Neuronal stem cell (in vitro differentiated cells): ENCODE measurements around the gene SLC8A1.

ENCODE experiments used
- DNase-seq: peaks from one replicate; pipeline ENCODE4 v3.0.0-alpha.2; 2013; ENCODE audit warnings: low spot score
- H2AFZ ChIP-seq: one replicate; pipeline ENCODE4 v1.6.1; 2013; ENCODE audit warnings: mild to moderate bottlenecking, low read length, inconsistent platforms
- H2AK5ac ChIP-seq: 2 replicates; pipeline ENCODE4 v1.6.1; 2013; ENCODE audit warnings: low read depth, mild to moderate bottlenecking, inconsistent platforms, low read length, moderate library complexity, mixed read lengths
- H2BK120ac ChIP-seq: 2 replicates; pipeline ENCODE4 v1.6.1; 2013; ENCODE audit warnings: low read depth, mild to moderate bottlenecking, inconsistent platforms, low read length, moderate library complexity, mixed read lengths
- H2BK12ac ChIP-seq: one replicate; pipeline ENCODE4 v1.6.1; 2013; ENCODE audit warnings: low read length, inconsistent platforms
- H2BK15ac ChIP-seq: 2 replicates; pipeline ENCODE4 v1.6.1; 2013; ENCODE audit warnings: mild to moderate bottlenecking, low read length, inconsistent platforms, mixed read lengths
- H2BK5ac ChIP-seq: one replicate; pipeline ENCODE4 v1.6.1; 2013; ENCODE audit warnings: inconsistent platforms, mild to moderate bottlenecking, low read length, moderate library complexity
- H3K14ac ChIP-seq: one replicate; pipeline ENCODE4 v1.6.1; 2013; ENCODE audit warnings: low read length, inconsistent platforms
- H3K18ac ChIP-seq: 2 replicates; pipeline ENCODE4 v1.6.1; 2013; ENCODE audit warnings: low read length, inconsistent platforms
- H3K23ac ChIP-seq: 2 replicates; pipeline ENCODE4 v1.6.1; 2013; ENCODE audit warnings: low read depth, mild to moderate bottlenecking, mixed read lengths, low read length, inconsistent platforms; ENCODE audit not compliant: poor library complexity
- H3K27ac ChIP-seq: replicated peaks from 3 replicates; pipeline ENCODE4 v1.5.1; 2013; ENCODE audit warnings: low read length, inconsistent platforms
- H3K27me3 ChIP-seq, 3 experiments: 2 replicates each; pipeline ENCODE4 v1.6.1; 2013; ENCODE audit warnings: low read length in 3 of 3, mild to moderate bottlenecking in 2 of 3, inconsistent platforms in 1 of 3, low read depth in 1 of 3, mixed read lengths in 1 of 3, moderate library complexity in 1 of 3; ENCODE audit not compliant: control insufficient read depth in 3 of 3, insufficient read depth in 3 of 3
- H3K36me3 ChIP-seq, 2 donors: replicated peaks in 1 of 2; 2 replicates each; pipeline ENCODE4 v1.6.1; 2013; ENCODE audit warnings: low read length in 2 of 2; ENCODE audit not compliant: control insufficient read depth in 2 of 2, insufficient read depth in 2 of 2
- H3K4ac ChIP-seq: 2 replicates; pipeline ENCODE4 v1.6.1; 2013; ENCODE audit warnings: inconsistent platforms, mild to moderate bottlenecking, low read length, moderate library complexity
- H3K4me1 ChIP-seq, 2 donors: 1 replicate in 1 of 2; 2 replicates in 1 of 2; pipeline ENCODE4 v1.6.1; 2013; ENCODE audit warnings: low read length in 2 of 2, low read depth in 1 of 2; ENCODE audit not compliant: control insufficient read depth in 2 of 2, insufficient read depth in 1 of 2
- H3K4me2 ChIP-seq: one replicate; pipeline ENCODE4 v1.6.1; 2013; ENCODE audit warnings: mild to moderate bottlenecking, low read length, inconsistent platforms; ENCODE audit not compliant: insufficient read depth, poor library complexity, severe bottlenecking
- H3K4me3 ChIP-seq, 2 donors: 2 replicates each; pipeline ENCODE4 v1.5.1; 2013; ENCODE audit warnings: low read length in 2 of 2, mild to moderate bottlenecking in 2 of 2, inconsistent platforms in 1 of 2, moderate library complexity in 1 of 2
- H3K79me1 ChIP-seq: one replicate; pipeline ENCODE4 v1.6.1; 2013; ENCODE audit warnings: low read depth, mild to moderate bottlenecking, inconsistent platforms, low read length, moderate library complexity
- H3K9ac ChIP-seq: one replicate; pipeline ENCODE4 v1.6.1; 2013; ENCODE audit warnings: mild to moderate bottlenecking, low read depth, low read length, inconsistent platforms; ENCODE audit not compliant: poor library complexity
- H3K9me3 ChIP-seq, 2 donors: replicated peaks in 1 of 2; 2 replicates each; pipeline versions ENCODE3 to v1.6.1; 2013; ENCODE audit warnings: low read length in 2 of 2, mild to moderate bottlenecking in 2 of 2, inconsistent platforms in 1 of 2, low read depth in 1 of 2, mixed read lengths in 1 of 2, moderate library complexity in 1 of 2; ENCODE audit not compliant: control insufficient read depth in 2 of 2, insufficient read depth in 1 of 2
- H4K8ac ChIP-seq: one replicate; pipeline ENCODE4 v1.6.1; 2013; ENCODE audit warnings: low read depth, mild to moderate bottlenecking, inconsistent platforms, low read length, moderate library complexity
- H4K91ac ChIP-seq: one replicate; pipeline ENCODE4 v1.6.1; 2013; ENCODE audit warnings: low read length, low read depth, mild to moderate bottlenecking, inconsistent platforms; ENCODE audit not compliant: poor library complexity
- WGBS, 2 donors: extraction: QIAGEN DNeasy Blood & Tissue Kit; methylation state at CpG; one replicate each; pipeline ENCODE4 v1.1.7; 2013; ENCODE audit warnings: missing lambda C conversion rate in 2 of 2, mixed read lengths in 1 of 2; ENCODE audit not compliant: insufficient read length in 2 of 2, insufficient replicate concordance in 1 of 2; ENCODE audit errors: extremely low coverage in 2 of 2; 5-methylcytosine and 5-hydroxymethylcytosine counted together

SLC8A1 gene

DNA sequence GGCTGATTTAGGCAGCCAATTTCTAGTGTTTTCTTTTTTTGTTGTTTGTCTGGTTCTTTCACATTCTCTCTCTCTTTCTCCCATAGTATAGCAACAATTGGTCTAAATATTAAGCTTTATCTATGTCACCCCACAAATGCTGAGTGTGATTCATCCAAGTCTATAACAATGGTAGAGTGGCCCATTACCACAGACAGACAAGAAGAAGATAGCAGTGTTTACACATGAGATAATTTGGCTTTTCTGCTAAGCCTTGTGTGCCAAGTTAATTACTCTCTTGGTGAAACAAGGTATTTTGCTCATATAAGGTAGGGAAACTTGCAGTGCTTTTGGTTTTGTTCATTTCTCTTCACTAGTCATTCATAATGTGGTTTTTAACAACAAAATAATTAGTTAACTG is 166.5 kb downstream of the SLC8A1 start:
- no peak overlapping the region for H2AK5ac ChIP-seq
- no peak overlapping the region for H3K4me3 ChIP-seq
- H3K27ac ChIP-seq, result no peak overlapping the region
- no peak overlapping the region for H3K18ac ChIP-seq
- H2BK5ac ChIP-seq, result no peak overlapping the region
- DNase-seq, result no peak
- H4K8ac ChIP-seq, result no peak overlapping the region
- no peaks in the 10 kb centered on the region for H3K27me3 ChIP-seq
- H3K79me1 ChIP-seq, result no peaks in the 10 kb centered on the region
- H3K36me3 ChIP-seq, result no peaks in the 10 kb centered on the region
- no peak overlapping the region for H3K9ac ChIP-seq
- H4K91ac ChIP-seq, result no peak overlapping the region
- no peak overlapping the region for H2BK120ac ChIP-seq
- H3K4me2 ChIP-seq, result no peak overlapping the region
- no peaks in the 10 kb centered on the region for H3K9me3 ChIP-seq
- no peak overlapping the region for H2BK12ac ChIP-seq
- no peak overlapping the region for H2AFZ ChIP-seq
- peaks cover 0 to 7% of the 10 kb centered on the region in 2 donors for H3K4me1 ChIP-seq
- no peak overlapping the region for H2BK15ac ChIP-seq
- no peak overlapping the region for H3K4ac ChIP-seq
- H3K23ac ChIP-seq, result no peak overlapping the region
- no peak overlapping the region for H3K14ac ChIP-seq

GRCh38 chr2:40284797-40285196 is 167.1 kb downstream of the SLC8A1 start:
- Histone ChIP-seq H3K27ac (no peak overlapping the region), H3K79me1 (no peaks in the 10 kb centered on the region), H2AFZ (no peak overlapping the region), H3K9ac (no peak overlapping the region), H2BK120ac (no peak overlapping the region), H3K4me3 (no peak overlapping the region), H3K27me3 (no peaks in the 10 kb centered on the region), H3K14ac (no peak overlapping the region), H4K91ac (no peak overlapping the region), H3K23ac (no peak overlapping the region), H2BK5ac (no peak overlapping the region), H3K9me3 (no peaks in the 10 kb centered on the region), H2BK12ac (no peak overlapping the region), H3K4me1 (peaks cover 0 to 7% of the 10 kb centered on the region in 2 donors), H3K4ac (no peak overlapping the region), H3K36me3 (no peaks in the 10 kb centered on the region), H2BK15ac (no peak overlapping the region), H3K18ac (no peak overlapping the region), H4K8ac (no peak overlapping the region), H2AK5ac (no peak overlapping the region), H3K4me2 (no peak overlapping the region)
- DNase-seq, result no peak
- WGBS, 2 donors, result no CpG with 5 or more reads among the region's 1 CpG

- peaks cover 0 to 7% of the 10 kb centered on the region in 2 donors for H3K4me1 ChIP-seq
- no peak overlapping the region for H3K9ac ChIP-seq
- no peak overlapping the region for H2AK5ac ChIP-seq
- H3K23ac ChIP-seq, result no peak overlapping the region
- H2BK12ac ChIP-seq, result no peak overlapping the region
- H3K9me3 ChIP-seq, result no peaks in the 10 kb centered on the region
- H2AFZ ChIP-seq, result no peak overlapping the region
- H3K27me3 ChIP-seq, result no peaks in the 10 kb centered on the region
- WGBS, 2 donors, result no CpG with 5 or more reads among the region's 7 CpGs
- H3K79me1 ChIP-seq, result no peaks in the 10 kb centered on the region
- H3K4me2 ChIP-seq, result no peak overlapping the region
- no peak overlapping the region for H3K27ac ChIP-seq
- no peak overlapping the region for H3K18ac ChIP-seq
- no peak overlapping the region for H2BK120ac ChIP-seq
- no peak for DNase-seq
- H3K4ac ChIP-seq, result no peak overlapping the region
- H4K8ac ChIP-seq, result no peak overlapping the region
- H4K91ac ChIP-seq, result no peak overlapping the region
- no peak overlapping the region for H2BK15ac ChIP-seq
- H2BK5ac ChIP-seq, result no peak overlapping the region
- H3K36me3 ChIP-seq, result no peaks in the 10 kb centered on the region
- H3K4me3 ChIP-seq, result no peak overlapping the region
- no peak overlapping the region for H3K14ac ChIP-seq
These were observed 168.6 kb downstream of the SLC8A1 start for GRCh38 chr2:40283111-40283909.

DNA sequence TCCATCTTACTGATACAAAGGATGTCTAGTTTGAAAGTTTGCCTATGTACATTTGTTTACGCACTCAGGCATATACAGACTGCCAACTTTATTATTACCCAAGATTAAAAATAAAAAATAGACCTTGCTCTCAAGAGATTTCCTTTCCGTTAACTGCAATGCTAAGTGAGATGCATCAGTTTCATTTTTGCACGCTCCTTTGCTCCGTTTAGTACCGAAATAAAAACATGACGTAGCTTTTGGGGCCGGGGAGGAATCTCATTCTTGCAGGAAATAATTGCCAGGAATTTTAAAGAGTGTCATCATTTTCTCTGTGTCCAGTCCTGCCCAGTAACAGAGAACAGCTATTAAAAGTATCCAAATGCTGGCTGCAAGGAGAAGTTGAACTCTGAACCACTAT is 169.5 kb downstream of the SLC8A1 start:
- no peak overlapping the region for H3K18ac ChIP-seq
- no peak overlapping the region for H3K4me2 ChIP-seq
- H3K4me3 ChIP-seq, result no peak overlapping the region
- H3K79me1 ChIP-seq, result no peaks in the 10 kb centered on the region
- no peak overlapping the region for H3K27ac ChIP-seq
- H2BK15ac ChIP-seq, result no peak overlapping the region
- H4K8ac ChIP-seq, result no peak overlapping the region
- no peaks in the 10 kb centered on the region for H3K9me3 ChIP-seq
- H3K4ac ChIP-seq, result no peak overlapping the region
- no peak overlapping the region for H4K91ac ChIP-seq
- no peak overlapping the region for H2AFZ ChIP-seq
- no peak overlapping the region for H3K23ac ChIP-seq
- H2BK5ac ChIP-seq, result no peak overlapping the region
- no peak overlapping the region for H2AK5ac ChIP-seq
- no peak for DNase-seq
- no CpG with 5 or more reads among the region's 7 CpGs for WGBS, 2 donors
- no peak overlapping the region for H2BK120ac ChIP-seq
- H2BK12ac ChIP-seq, result no peak overlapping the region
- peaks cover 0 to 7% of the 10 kb centered on the region in 2 donors for H3K4me1 ChIP-seq
- H3K36me3 ChIP-seq, result no peaks in the 10 kb centered on the region
- no peak overlapping the region for H3K14ac ChIP-seq
- H3K27me3 ChIP-seq, result no peaks in the 10 kb centered on the region
- no peak overlapping the region for H3K9ac ChIP-seq
